Glutamatergic neuron (in vitro differentiated cells): Measurements from ENCODE around the gene CFAP68. TPM values are rescaled to one million over a fixed set of nuclear protein-coding genes. Genes with fewer than 3 reads are reported as not detected.

Source experiments
- DNase-seq: peaks from one replicate; pipeline ENCODE4 v3.0.0; 2022
- H3K27ac Mint-ChIP-seq: one replicate; pipeline ENCODE4 v1.8.0; 2020; ENCODE audit warnings: mild to moderate bottlenecking, mixed read lengths, inconsistent platforms; ENCODE audit not compliant: unreplicated experiment
- H3K27me3 Mint-ChIP-seq: one replicate; pipeline ENCODE4 v1.8.0; 2020; ENCODE audit warnings: mild to moderate bottlenecking, moderate library complexity, mixed read lengths, inconsistent platforms; ENCODE audit not compliant: unreplicated experiment
- H3K36me3 Mint-ChIP-seq: one replicate; pipeline ENCODE4 v1.8.0; 2020; ENCODE audit warnings: mild to moderate bottlenecking, mixed read lengths, inconsistent platforms; ENCODE audit not compliant: unreplicated experiment
- H3K4me1 Mint-ChIP-seq: one replicate; pipeline ENCODE4 v1.8.0; 2020; ENCODE audit warnings: mild to moderate bottlenecking, low read depth, mixed read lengths, inconsistent platforms; ENCODE audit not compliant: unreplicated experiment
- H3K4me3 Mint-ChIP-seq: one replicate; pipeline ENCODE4 v1.8.0; 2020; ENCODE audit warnings: mild to moderate bottlenecking, mixed read lengths, inconsistent platforms; ENCODE audit not compliant: unreplicated experiment
- H3K9me3 Mint-ChIP-seq: one replicate; pipeline ENCODE4 v1.8.0; 2020; ENCODE audit warnings: mild to moderate bottlenecking, moderate library complexity, mixed read lengths, inconsistent platforms; ENCODE audit not compliant: unreplicated experiment
- CTCF ChIP-seq: fragments of 200-600 bp; sonication (generic); IDR thresholded peaks from one replicate; pipeline ENCODE4 v1.5.0; 2021; ENCODE audit not compliant: partially characterized antibody, unreplicated experiment
- total RNA-seq: library from RNA; stranded (reverse); fragmentation: NEBNext Ultra II Directional; extraction: Animal tissue kit (Norgen Biotek cat#: 25700); gene quantifications from one replicate; pipeline ENCODE4 v1.2.1, GENCODE V29; 2021; ENCODE audit not compliant: unreplicated experiment

Gene CFAP68
- total RNA-seq, 1 donor from 2014 or later: 21.7 TPM

GRCh38 chr11:111860257-111860656 is 19.1 kb upstream of the CFAP68 start:
- H3K4me3 Mint-ChIP-seq: no peak overlapping the region
- no peaks in the 10 kb centered on the region for H3K4me1 Mint-ChIP-seq
- no peaks in the 10 kb centered on the region for H3K27me3 Mint-ChIP-seq
- no peak for TF ChIP-seq CTCF
- no peaks in the 10 kb centered on the region for H3K9me3 Mint-ChIP-seq
- H3K36me3 Mint-ChIP-seq: peaks cover 4% of the 10 kb centered on the region
- DNase-seq: no peak
- no peak overlapping the region for H3K27ac Mint-ChIP-seq

DNA sequence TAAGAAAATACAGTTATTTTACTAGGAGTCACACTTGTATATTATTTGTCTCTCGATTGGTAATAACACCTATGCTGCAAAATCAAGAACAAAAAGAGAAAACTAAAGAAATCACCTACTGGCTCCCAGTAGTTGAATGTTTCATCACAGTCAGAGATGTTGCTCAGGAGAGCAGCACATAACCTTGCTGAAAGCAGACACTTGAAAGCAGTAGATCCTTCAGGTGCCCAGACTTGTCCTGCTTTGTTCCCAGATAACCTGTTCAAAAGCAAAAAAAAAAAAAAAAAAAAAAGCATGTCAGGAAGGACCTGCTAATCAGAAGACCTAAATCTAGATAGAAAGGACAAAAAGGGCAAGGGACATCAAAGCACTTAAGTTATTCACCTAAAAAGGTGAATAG is 9.2 kb upstream of the CFAP68 start:
- no peaks in the 10 kb centered on the region for H3K36me3 Mint-ChIP-seq
- TF ChIP-seq CTCF: no peak

DNA sequence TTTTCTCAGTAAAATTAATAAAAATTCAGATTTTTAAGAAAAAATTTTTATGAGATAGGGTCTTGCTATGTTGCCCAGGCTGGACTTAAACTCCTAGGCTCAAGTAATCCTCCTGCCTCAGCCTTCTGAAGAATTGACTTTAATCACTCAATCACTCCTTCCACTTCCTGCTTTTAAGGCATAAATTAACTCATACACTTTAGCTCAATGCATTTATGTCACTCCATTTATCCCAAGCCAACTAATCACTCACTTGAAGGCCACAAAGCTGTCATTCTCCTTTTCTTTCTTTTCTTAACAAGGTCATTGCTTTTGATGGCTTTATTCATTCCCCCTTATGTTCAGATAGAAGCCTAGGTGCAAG is 8.8 kb upstream of the CFAP68 start:
- no peaks in the 10 kb centered on the region for H3K9me3 Mint-ChIP-seq
- H3K27ac Mint-ChIP-seq: peak overlapping the region; percentile 85
- peaks cover 3% of the 10 kb centered on the region for H3K4me1 Mint-ChIP-seq
- H3K4me3 Mint-ChIP-seq: peak overlapping the region; percentile 95
- no peak for TF ChIP-seq CTCF
- no peaks in the 10 kb centered on the region for H3K36me3 Mint-ChIP-seq
- DNase-seq: no peak
- peaks cover 8% of the 10 kb centered on the region for H3K27me3 Mint-ChIP-seq

More for the DNA sequence above, 9.2 kb upstream of the CFAP68 start:
- Mint-ChIP-seq H3K27ac (no peak overlapping the region), H3K4me1 (peaks cover 3% of the 10 kb centered on the region), H3K4me3 (peak overlapping the region; percentile 44), H3K9me3 (no peaks in the 10 kb centered on the region), H3K27me3 (peaks cover 8% of the 10 kb centered on the region)
- no peak for DNase-seq

DNA sequence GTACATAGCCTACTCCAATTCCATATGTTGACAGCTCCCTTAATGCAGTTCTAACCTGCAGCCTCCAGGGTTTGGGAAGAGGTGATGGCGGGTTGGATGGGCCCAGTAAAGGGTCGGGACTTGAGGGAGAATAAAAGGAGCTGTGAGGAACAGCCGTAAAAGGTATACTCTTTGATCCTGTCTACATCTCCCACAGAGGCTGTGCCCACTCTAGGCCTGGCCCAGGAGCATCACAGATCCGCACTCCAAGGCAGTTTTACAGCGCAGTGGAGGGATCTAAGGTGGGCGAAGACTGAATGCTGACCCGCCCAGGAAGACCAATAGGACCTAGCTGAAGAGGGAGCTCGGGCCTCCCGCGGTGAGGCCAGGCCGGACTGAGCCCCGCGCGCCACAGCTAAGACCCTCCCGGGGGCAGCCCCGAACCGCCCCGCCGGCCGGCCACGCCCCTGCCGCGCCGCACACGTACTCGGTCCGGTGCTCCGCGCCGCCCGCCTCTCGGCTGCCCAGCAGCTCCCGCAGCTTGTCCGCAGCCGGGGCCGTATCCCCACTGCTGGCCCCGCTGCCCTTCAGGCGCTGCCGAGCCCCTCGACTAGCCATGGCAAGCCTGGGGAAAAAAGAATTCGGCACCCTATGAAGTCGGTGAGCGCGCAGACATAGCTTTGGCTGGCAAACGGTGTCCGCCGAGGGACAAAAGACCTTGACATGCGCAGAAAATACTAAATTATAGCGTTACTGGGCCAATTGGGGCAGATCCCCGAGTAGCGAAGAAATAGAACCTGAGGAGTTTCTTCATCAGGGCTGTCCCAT is 8.3 kb upstream of the CFAP68 start, which contains the start of gene ALG9:
Gene ALG9, minus strand, starts transcription at position 696 of the 807 bp plus-strand sequence. Its CDS starts 99 bp downstream, at position 597.
- DNase-seq: peak; percentile 91
- no peaks in the 10 kb centered on the region for H3K36me3 Mint-ChIP-seq
- peak within 1 kb of the TSS; percentile 85 for H3K27ac Mint-ChIP-seq
- no peaks in the 10 kb centered on the region for H3K9me3 Mint-ChIP-seq
- peak; percentile 21 for TF ChIP-seq CTCF
- H3K4me3 Mint-ChIP-seq: peak within 1 kb of the TSS; percentile 95
- H3K4me1 Mint-ChIP-seq: peaks cover 3% of the 10 kb centered on the region
- peaks cover 8% of the 10 kb centered on the region for H3K27me3 Mint-ChIP-seq

GRCh38 chr11:111871693-111872161 is 7.6 kb upstream of the CFAP68 start:
- DNase-seq: no peak
- Mint-ChIP-seq H3K9me3 (no peaks in the 10 kb centered on the region), H3K4me1 (peaks cover 3% of the 10 kb centered on the region), H3K4me3 (peak overlapping the region; percentile 73), H3K36me3 (no peaks in the 10 kb centered on the region), H3K27me3 (peaks cover 8% of the 10 kb centered on the region), H3K27ac (peak overlapping the region; percentile 13)
- TF ChIP-seq CTCF: no peak
